Sigmoid colon (tissue), 4 donors: ENCODE results near the gene HUWE1.

Source experiments
- EP300 ChIP-seq, 4 donors: sonication (generic); formaldehyde crosslinking; IDR thresholded peaks; one replicate each; pipeline ENCODE4 v1.6.1; 2017; ENCODE audit warnings: antibody characterized with exemption in 4 of 4
- POLR2A ChIP-seq, 2 donors: fragments of 450-650 bp; IDR thresholded peaks; one replicate each; pipeline ENCODE4 v1.6.1; 2016; ENCODE audit warnings: antibody characterized with exemption in 2 of 2, mild to moderate bottlenecking in 2 of 2, moderate library complexity in 2 of 2
- POLR2AphosphoS5 ChIP-seq, 4 donors: sonication (generic); formaldehyde crosslinking; IDR thresholded peaks; one replicate each; pipeline ENCODE4 v1.6.1; 2017; ENCODE audit warnings: antibody characterized with exemption in 4 of 4
- TF ChIP-seq, protein P1 (sequence below), 4 experiments: fragments of 450-650 bp in 3 of 4; fragments of 200-600 bp in 1 of 4; IDR thresholded peaks; one replicate each; pipeline ENCODE4 v1.5.1; 2016 to 2019; ENCODE audit warnings: antibody characterized with exemption in 4 of 4, mild to moderate bottlenecking in 3 of 4, moderate library complexity in 2 of 4

DNA sequence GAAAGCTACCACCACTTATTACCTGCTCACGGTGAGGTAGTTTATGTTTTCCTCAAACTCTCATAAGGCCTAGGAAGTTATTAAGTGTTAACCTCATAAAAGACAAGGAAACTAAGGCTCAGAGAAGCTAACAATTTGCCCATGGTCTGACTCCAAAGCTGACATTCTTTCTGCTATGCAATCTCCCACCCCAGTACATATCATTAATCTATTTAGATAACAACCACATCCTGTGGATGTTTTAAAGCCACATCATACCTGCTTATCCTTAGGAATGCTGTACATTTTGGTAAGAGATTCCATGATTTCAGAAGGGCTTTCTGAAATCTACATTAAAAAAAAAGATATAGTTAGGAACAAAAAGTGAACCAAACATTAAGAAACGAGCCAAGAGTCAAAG is 55.4 kb downstream of the HUWE1 start:
- TF ChIP-seq, protein P1, sequence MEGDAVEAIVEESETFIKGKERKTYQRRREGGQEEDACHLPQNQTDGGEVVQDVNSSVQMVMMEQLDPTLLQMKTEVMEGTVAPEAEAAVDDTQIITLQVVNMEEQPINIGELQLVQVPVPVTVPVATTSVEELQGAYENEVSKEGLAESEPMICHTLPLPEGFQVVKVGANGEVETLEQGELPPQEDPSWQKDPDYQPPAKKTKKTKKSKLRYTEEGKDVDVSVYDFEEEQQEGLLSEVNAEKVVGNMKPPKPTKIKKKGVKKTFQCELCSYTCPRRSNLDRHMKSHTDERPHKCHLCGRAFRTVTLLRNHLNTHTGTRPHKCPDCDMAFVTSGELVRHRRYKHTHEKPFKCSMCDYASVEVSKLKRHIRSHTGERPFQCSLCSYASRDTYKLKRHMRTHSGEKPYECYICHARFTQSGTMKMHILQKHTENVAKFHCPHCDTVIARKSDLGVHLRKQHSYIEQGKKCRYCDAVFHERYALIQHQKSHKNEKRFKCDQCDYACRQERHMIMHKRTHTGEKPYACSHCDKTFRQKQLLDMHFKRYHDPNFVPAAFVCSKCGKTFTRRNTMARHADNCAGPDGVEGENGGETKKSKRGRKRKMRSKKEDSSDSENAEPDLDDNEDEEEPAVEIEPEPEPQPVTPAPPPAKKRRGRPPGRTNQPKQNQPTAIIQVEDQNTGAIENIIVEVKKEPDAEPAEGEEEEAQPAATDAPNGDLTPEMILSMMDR (IDR thresholded peaks at IDR 0.05) = no peak
- TF ChIP-seq POLR2A (IDR thresholded peaks at IDR 0.05) (no peak), EP300 (IDR thresholded peaks at IDR 0.05) (no peak), POLR2AphosphoS5 (IDR thresholded peaks at IDR 0.05) (no peak)
